HG03066 (cell line): Measurements from ENCODE around the gene MCC.

Experiments
- ATAC-seq: cut with Tn5 transposase; IDR thresholded peaks from one replicate; pipeline ENCODE4 v1.9.1; 2021; ENCODE audit warnings: low read depth; ENCODE audit not compliant: unreplicated experiment

The MCC gene

GRCh38 chr5:112976432-112977309, 511.6 kb downstream of the MCC start, which contains the start of gene DCP2:
Gene DCP2, plus strand, starts transcription at chr5:112976798. Its CDS starts 136 bp downstream, at chr5:112976934.
- peak; percentile 96 for ATAC-seq

DNA sequence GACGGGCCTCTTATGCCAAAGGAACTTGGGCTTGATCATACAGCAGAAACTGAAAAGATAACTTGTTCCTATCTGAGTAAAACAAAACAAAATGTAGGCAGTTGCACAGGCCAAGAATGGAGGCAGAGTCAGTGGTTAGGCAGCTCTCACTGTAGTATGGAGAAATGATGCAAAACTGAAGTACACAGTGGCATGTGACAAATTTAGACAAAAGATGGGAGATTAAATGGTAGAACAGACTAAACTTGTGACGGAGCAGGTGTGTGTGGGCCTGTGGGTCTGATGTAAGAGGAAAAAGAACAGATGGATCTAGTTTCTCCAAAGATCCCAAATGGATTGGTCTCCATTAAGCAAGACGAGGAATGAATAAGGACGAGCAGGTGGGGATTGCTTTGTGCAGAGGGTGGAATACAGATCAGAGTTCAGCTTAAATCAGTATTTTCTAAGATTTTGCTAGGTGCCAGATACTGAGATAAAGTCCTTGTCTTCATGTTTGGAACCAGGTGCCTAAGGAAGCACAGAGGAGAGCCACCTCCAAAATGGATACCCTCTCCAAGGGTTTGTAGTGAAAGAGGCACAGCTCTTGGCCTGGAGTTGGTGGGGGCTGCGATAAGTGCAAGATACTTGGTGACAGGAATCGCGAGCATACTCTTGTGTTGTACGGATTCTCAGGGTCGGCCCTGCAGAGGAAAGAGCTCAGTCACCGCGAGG, 512.4 kb downstream of the MCC start:
- peak; percentile 26 for ATAC-seq

DNA sequence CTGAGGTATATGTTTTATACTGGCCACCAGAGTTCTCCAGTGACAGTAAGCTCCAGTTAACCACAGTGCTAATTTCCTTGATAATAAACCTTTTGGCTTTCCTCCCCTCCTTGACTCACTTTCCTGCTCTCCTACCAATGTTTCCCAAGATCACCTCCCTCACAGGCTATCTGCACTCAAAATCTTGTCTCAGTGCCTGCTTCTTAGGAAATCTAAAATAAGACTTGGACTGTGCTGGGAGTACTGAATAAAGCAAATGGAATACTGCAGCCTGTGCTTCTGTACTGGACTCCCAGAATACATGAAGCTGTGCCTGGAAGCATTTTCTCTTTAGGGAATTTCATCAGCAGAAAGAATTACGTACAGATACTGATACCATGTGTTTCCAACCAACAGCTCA, 513.4 kb downstream of the MCC start:
- no peak for ATAC-seq

- ATAC-seq = no peak
These were observed 514.3 kb downstream of the MCC start for GRCh38 chr5:112973904-112974303.

DNA sequence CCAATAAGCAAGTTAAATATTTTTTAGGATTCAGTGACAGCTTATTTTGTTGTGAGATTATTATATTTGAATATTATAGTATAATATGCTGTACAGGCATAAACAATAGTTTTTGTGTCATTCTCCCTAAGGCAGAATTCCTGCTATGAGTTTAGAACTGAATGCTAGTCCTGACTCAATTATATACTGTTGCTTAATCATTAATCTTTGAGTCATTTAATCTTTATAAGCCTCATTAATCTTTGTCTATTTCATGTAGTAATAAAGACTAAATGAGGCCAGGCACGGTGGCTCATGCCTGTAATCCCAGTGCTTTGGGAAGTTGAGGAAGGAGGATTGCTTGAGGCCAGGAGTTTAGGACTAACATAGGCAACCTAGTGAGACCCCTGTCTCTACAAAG, 515.2 kb downstream of the MCC start:
- no peak for ATAC-seq
